ENCODE results near the gene TBC1D9. TPM values are rescaled to one million over a fixed set of nuclear protein-coding genes. Genes with fewer than 3 reads are reported as not detected.

The TBC1D9 gene
- total and polyA plus RNA-seq, 2 experiments from 2014 or later: 4.4 to 14.4 TPM

- Histone ChIP-seq H3K27ac (no peak overlapping the region), H4K20me1 (ENCODE audit: insufficient read depth) (peaks cover 5% of the 10 kb centered on the region; the same call in 1 of the 2 replicates), H3K4me1 (ENCODE audit: insufficient read depth) (peaks cover 21% of the 10 kb centered on the region), H3K9ac (no peak overlapping the region), H2AFZ (no peak overlapping the region), H3K9me2 (ENCODE audit: insufficient read depth) (no peaks in the 10 kb centered on the region), H3K36me3 (ENCODE audit: low read depth) (no peaks in the 10 kb centered on the region; the same call in 1 of the 2 replicates), H3K4me3 (no peak overlapping the region), H3K27me3 (replicated peaks; ENCODE audit: insufficient read depth) (no peaks in the 10 kb centered on the region), H3K4me2 (ENCODE audit: unreplicated experiment) (no peak overlapping the region), H3K9me3 (ENCODE audit: low read depth) (no peaks in the 10 kb centered on the region), H3F3A (ENCODE audit: insufficient read depth) (peaks cover 14% of the 10 kb centered on the region), H3K79me2 (ENCODE audit: insufficient read depth) (peaks cover 82% of the 10 kb centered on the region)
- 96 to 97% methylated on average over 3 of the region's 3 CpGs for WGBS, 2 experiments (ENCODE audit: low coverage in 1 of 2, low lambda C conversion rate in 2 of 2, missing lambda C conversion rate in 2 of 2)
- TF ChIP-seq EZH2phosphoT487 (IDR thresholded peaks at IDR 0.05; ENCODE audit: insufficient read depth, low read depth) (no peak), EZH2 (IDR thresholded peaks at IDR 0.05; ENCODE audit: insufficient read depth, poor library complexity, severe bottlenecking) (no peak)
- DNase-seq: no peak
- in situ Hi-C loops (cut with MboI): no loop called here
These were observed 11.8 kb downstream of the TBC1D9 start for GRCh38 chr4:140744421-140744820.

DNA sequence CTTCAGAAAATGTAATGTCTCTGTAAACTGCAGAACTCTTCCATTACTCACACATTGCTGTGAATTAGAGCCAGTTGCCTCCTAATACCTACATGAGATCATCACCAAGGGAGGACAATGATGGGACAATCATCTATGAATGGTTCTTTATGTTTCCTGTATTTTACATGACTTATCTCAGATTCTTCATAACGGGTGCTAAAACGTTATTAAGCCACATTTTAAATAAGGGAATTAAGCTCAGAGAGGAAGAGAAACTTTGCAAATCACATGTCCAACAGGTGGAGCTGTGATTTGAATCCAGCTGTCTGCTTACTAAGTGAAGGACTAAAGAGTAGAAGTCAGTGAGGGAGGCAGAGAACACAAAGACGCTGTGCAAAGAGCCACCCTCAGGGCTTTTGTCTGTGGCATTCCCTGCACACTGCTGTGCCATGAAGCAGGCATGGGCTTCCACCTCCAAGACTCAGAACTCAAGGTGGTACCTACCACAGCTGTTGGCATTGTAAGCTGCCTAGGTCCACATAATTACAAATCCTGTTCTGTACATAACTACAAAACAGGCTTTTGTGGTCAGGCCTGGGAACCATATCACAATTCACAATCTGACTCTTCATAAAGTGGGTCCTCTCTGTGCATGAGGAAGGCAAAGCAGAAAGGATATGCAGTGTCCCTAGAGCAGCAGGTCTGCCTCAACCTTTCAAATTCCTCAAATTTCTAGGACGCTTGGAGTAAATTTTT lies 12.8 kb downstream of the TBC1D9 start:
- no peaks in the 10 kb centered on the region for H3K27me3 ChIP-seq (replicated peaks; ENCODE audit: insufficient read depth)
- peak overlapping the region; percentile 77 for H3K4me2 ChIP-seq (ENCODE audit: unreplicated experiment)
- DNase-seq: peak; percentile 79
- peaks cover 5% of the 10 kb centered on the region; the same call in 1 of the 2 replicates for H4K20me1 ChIP-seq (ENCODE audit: insufficient read depth)
- H3K9ac ChIP-seq: no peak overlapping the region
- TF ChIP-seq EZH2phosphoT487 (IDR thresholded peaks at IDR 0.05; ENCODE audit: insufficient read depth, low read depth) (no peak), EZH2 (IDR thresholded peaks at IDR 0.05; ENCODE audit: insufficient read depth, poor library complexity, severe bottlenecking) (no peak)
- 40 to 41% methylated on average over 4 of the region's 4 CpGs for WGBS, 2 experiments (ENCODE audit: low coverage in 1 of 2, low lambda C conversion rate in 2 of 2, missing lambda C conversion rate in 2 of 2)
- no peaks in the 10 kb centered on the region for H3K9me2 ChIP-seq (ENCODE audit: insufficient read depth)
- H3K4me1 ChIP-seq (ENCODE audit: insufficient read depth): peaks cover 21% of the 10 kb centered on the region
- H3F3A ChIP-seq (ENCODE audit: insufficient read depth): peaks cover 14% of the 10 kb centered on the region
- in situ Hi-C loops (cut with MboI): no loop called here
- no peaks in the 10 kb centered on the region for H3K9me3 ChIP-seq (ENCODE audit: low read depth)
- peaks cover 82% of the 10 kb centered on the region for H3K79me2 ChIP-seq (ENCODE audit: insufficient read depth)
- no peak overlapping the region for H2AFZ ChIP-seq
- H3K27ac ChIP-seq: peak overlapping the region; percentile 57; the same call in 1 of the 2 replicates
- H3K4me3 ChIP-seq: no peak overlapping the region
- H3K36me3 ChIP-seq (ENCODE audit: low read depth): no peaks in the 10 kb centered on the region; the same call in 1 of the 2 replicates

DNA sequence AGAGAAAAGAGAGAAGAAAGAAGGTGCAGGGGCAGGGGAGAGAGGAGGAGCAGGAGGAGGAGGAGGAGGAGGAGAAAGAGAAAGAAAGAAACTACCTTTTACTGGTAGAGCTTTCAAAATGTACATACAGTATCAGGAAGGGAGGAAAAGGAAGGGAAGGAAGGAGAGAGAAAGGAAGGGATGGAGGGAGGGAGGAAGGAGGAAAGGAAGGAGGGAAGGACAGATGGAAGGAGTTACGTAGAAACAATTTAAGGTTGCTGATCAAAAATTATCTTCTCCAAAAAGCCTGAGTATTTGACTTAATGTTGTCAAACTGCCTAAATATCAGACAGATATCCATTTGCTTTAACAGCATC lies 13.4 kb downstream of the TBC1D9 start:
- TF ChIP-seq EZH2 (IDR thresholded peaks at IDR 0.05; ENCODE audit: insufficient read depth, poor library complexity, severe bottlenecking) (no peak), EZH2phosphoT487 (IDR thresholded peaks at IDR 0.05; ENCODE audit: insufficient read depth, low read depth) (no peak)
- H2AFZ ChIP-seq: no peak overlapping the region
- no peaks in the 10 kb centered on the region for H3K27me3 ChIP-seq (replicated peaks; ENCODE audit: insufficient read depth)
- in situ Hi-C loops (cut with MboI): no loop called here
- H3K36me3 ChIP-seq (ENCODE audit: low read depth): no peaks in the 10 kb centered on the region
- H3K4me1 ChIP-seq (ENCODE audit: insufficient read depth): peaks cover 21% of the 10 kb centered on the region
- H3K9me3 ChIP-seq (ENCODE audit: low read depth): no peaks in the 10 kb centered on the region
- H3K4me2 ChIP-seq (ENCODE audit: unreplicated experiment): peak overlapping the region; percentile 77
- peaks cover 14% of the 10 kb centered on the region for H3F3A ChIP-seq (ENCODE audit: insufficient read depth)
- DNase-seq: no peak
- H3K4me3 ChIP-seq: peak overlapping the region; percentile 51
- peaks cover 5% of the 10 kb centered on the region; the same call in 1 of the 2 replicates for H4K20me1 ChIP-seq (ENCODE audit: insufficient read depth)
- no peaks in the 10 kb centered on the region for H3K9me2 ChIP-seq (ENCODE audit: insufficient read depth)
- no peak overlapping the region for H3K9ac ChIP-seq
- peak overlapping the region; percentile 57 for H3K27ac ChIP-seq
- WGBS, 2 experiments (ENCODE audit: low coverage in 1 of 2, low lambda C conversion rate in 2 of 2, missing lambda C conversion rate in 2 of 2): 94 to 100% methylated on average over 1 of the region's 1 CpG
- H3K79me2 ChIP-seq (ENCODE audit: insufficient read depth): peaks cover 81% of the 10 kb centered on the region

DNA sequence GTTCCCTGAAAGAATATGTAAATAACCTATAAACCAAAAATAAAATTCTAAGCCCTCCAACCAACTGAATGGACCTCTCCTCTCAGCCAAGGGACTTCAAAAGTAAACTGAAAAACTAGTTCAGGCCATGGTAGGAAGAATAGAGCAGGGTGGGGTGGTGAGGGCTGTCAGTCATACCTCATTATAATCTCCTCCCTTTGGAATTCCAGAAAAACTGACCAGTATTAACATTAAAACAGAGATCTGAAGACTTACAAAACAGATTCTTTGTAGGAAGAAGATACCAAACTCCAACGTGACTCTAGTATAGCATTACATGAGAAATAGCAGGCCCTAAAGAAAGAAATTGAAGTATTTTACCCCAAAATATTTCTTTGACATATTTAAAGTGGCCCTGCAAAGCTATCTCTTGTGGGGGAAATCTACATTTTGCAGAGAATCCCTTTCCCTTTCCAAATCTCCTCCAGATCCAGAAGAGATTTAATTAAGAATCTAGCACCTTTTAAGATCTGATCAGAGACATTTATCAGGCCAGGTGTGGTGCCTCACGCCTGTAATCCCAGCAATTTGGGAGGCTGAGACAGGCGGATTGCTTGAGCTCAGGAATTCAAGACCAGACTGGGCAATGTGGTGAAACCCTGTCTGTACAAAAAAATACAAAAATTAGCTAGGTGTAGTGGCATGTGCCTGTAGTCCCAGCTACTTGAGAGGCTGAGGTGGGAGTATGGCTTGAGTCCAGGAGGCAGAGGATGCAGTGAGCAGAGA lies 15.1 kb downstream of the TBC1D9 start:
- Histone ChIP-seq H3K4me3 (no peak overlapping the region), H2AFZ (no peak overlapping the region), H4K20me1 (ENCODE audit: insufficient read depth) (peaks cover 5% of the 10 kb centered on the region; the same call in 1 of the 2 replicates), H3K4me1 (ENCODE audit: insufficient read depth) (peaks cover 32% of the 10 kb centered on the region), H3K36me3 (ENCODE audit: low read depth) (no peaks in the 10 kb centered on the region), H3K79me2 (ENCODE audit: insufficient read depth) (peaks cover 72% of the 10 kb centered on the region), H3F3A (ENCODE audit: insufficient read depth) (peaks cover 14% of the 10 kb centered on the region), H3K9me3 (ENCODE audit: low read depth) (no peaks in the 10 kb centered on the region), H3K27me3 (replicated peaks; ENCODE audit: insufficient read depth) (no peaks in the 10 kb centered on the region), H3K9me2 (ENCODE audit: insufficient read depth) (no peaks in the 10 kb centered on the region), H3K27ac (no peak overlapping the region), H3K9ac (no peak overlapping the region), H3K4me2 (ENCODE audit: unreplicated experiment) (no peak overlapping the region)
- DNase-seq: no peak
- TF ChIP-seq EZH2phosphoT487 (IDR thresholded peaks at IDR 0.05; ENCODE audit: insufficient read depth, low read depth) (no peak), EZH2 (IDR thresholded peaks at IDR 0.05; ENCODE audit: insufficient read depth, poor library complexity, severe bottlenecking) (no peak)
- WGBS, 2 experiments (ENCODE audit: low coverage in 1 of 2, low lambda C conversion rate in 2 of 2, missing lambda C conversion rate in 2 of 2): 86 to 87% methylated on average over 3 of the region's 3 CpGs
- in situ Hi-C loops (cut with MboI): no loop called here

All from GM23248 (cell line).